GM10248 (cell line): ENCODE measurements around the gene ZNF681.
"Not testable (repeated sequence)": the region's sequence is repeated elsewhere in the genome, so short reads cannot be mapped to it uniquely, and the experiment has no call there.

Experiments used
- CTCF ChIA-PET: fragments of 300-600 bp; sonication (Branson Sonifier 250); formaldehyde crosslinking; extraction: SDS; loops from one replicate; lab custom pipeline; 2021; ENCODE audit warnings: antibody characterized with exemption; lab: Yijun Ruan, JAX
- POLR2A ChIA-PET: fragments of 350-650 bp; sonication (Branson Sonifier 250); formaldehyde crosslinking; extraction: SDS; loops from one replicate; lab custom pipeline; 2020; ENCODE audit warnings: antibody characterized with exemption; lab: Yijun Ruan, JAX
- DNase-seq: peaks from one replicate; pipeline ENCODE4 v3.0.0; 2012; ENCODE audit errors: extremely low spot score
- CTCF ChIP-seq: IDR thresholded peaks from 2 replicates; pipeline ENCODE4 v1.5.1; 2012; ENCODE audit warnings: mild to moderate bottlenecking, low read depth; ENCODE audit errors: extremely low read depth, missing control alignments, control extremely low read depth

ZNF681 gene

GRCh38 chr19:23699521-23699860 is 59.2 kb downstream of the ZNF681 start:
- POLR2A ChIA-PET = no interaction called here
- DNase-seq = no peak
- no peak for TF ChIP-seq CTCF
- CTCF ChIA-PET = interaction anchor here (1.9 kb wide), 1 partner anchor 10 kb away, joined by 4 read pairs; no protein-coding TSS in a partner anchor

GRCh38 chr19:23698711-23699520 is 59.8 kb downstream of the ZNF681 start:
- POLR2A ChIA-PET = no interaction called here
- no peak for TF ChIP-seq CTCF
- no peak for DNase-seq
- CTCF ChIA-PET = interaction anchor here (1.9 kb wide), 1 partner anchor 9 kb away, joined by 4 read pairs; no protein-coding TSS in a partner anchor

GRCh38 chr19:23692937-23693336 is 65.8 kb downstream of the ZNF681 start:
- CTCF ChIA-PET, DNase-seq, POLR2A ChIA-PET: not testable (repeated sequence)
